IPS-20b (cell line): ENCODE results near the gene CPLX1.
"Not testable (repeated sequence)": the region's sequence is repeated elsewhere in the genome, so short reads cannot be mapped to it uniquely, and the experiment has no call there.

Experiments
- H3K27ac ChIP-seq: one replicate; pipeline ENCODE4 v1.5.1; 2013; ENCODE audit warnings: low read length
- H3K27me3 ChIP-seq: 2 replicates; pipeline ENCODE4 v1.6.1; 2013; ENCODE audit warnings: mild to moderate bottlenecking, low read length, inconsistent platforms; ENCODE audit not compliant: insufficient read depth
- H3K36me3 ChIP-seq: 2 replicates; pipeline ENCODE4 v1.6.1; 2013; ENCODE audit warnings: low read depth, mild to moderate bottlenecking, inconsistent platforms, low read length, moderate library complexity; ENCODE audit not compliant: insufficient read depth
- H3K4me1 ChIP-seq: 2 replicates; pipeline ENCODE4 v1.6.1; 2013; ENCODE audit warnings: mild to moderate bottlenecking, control low read depth, inconsistent platforms, low read length, moderate library complexity; ENCODE audit not compliant: insufficient read depth
- H3K4me3 ChIP-seq: 2 replicates; pipeline ENCODE4 v1.5.1; 2013; ENCODE audit warnings: mild to moderate bottlenecking, low read length, inconsistent platforms
- H3K9ac ChIP-seq: 2 replicates; pipeline ENCODE4 v1.6.1; 2013; ENCODE audit warnings: low read depth, mild to moderate bottlenecking, inconsistent platforms, low read length, moderate library complexity
- H3K9me3 ChIP-seq: 2 replicates; pipeline ENCODE4 v1.6.1; 2013; ENCODE audit warnings: mild to moderate bottlenecking, low read depth, low read length, inconsistent platforms; ENCODE audit not compliant: insufficient read depth

CPLX1 gene

DNA sequence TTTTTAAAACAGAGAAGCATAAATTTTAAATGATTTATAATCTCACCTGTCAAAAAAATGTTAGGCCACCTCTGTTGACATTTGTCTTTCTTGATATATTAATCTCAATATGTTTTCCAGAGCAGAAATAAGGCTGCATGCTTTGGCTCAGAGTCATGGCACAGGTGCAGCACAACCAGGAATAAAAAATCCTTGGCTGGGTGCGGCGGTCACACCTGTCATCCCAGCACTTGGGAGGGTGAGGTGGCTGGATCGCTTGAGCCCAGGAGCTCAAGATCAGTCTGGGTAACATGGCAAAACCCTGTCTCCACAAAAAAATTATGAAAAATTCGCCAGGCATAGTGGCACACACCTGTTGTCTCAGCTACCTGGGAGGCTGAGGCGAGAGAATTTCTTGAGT lies 18.1 kb downstream of the CPLX1 start:
- H3K36me3 ChIP-seq = no peaks in the 10 kb centered on the region
- no peak overlapping the region for H3K27ac ChIP-seq
- H3K9ac ChIP-seq = no peak overlapping the region
- H3K4me3 ChIP-seq = no peak overlapping the region
- H3K27me3 ChIP-seq = peaks cover 67% of the 10 kb centered on the region
- no peaks in the 10 kb centered on the region for H3K4me1 ChIP-seq
- H3K9me3 ChIP-seq = no peaks in the 10 kb centered on the region

DNA sequence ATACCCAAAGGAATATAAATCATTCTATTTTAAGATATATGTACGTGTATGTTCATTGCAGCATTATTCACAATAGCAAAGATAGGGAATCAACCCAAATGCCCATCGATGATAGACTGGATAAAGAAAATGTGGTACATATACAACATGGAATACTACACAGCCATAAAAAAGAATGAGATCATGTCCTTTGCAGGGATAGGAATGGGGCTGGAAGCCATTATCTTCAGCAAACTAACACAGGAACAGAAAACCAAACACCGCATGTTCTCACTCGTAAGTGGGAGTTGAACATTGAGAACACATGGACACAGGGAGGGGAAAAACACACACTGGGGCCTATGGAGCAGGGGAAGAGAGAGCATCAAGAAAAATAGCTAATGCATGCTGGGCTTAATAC lies 18.9 kb downstream of the CPLX1 start:
- H3K36me3 ChIP-seq, H3K4me3 ChIP-seq, H3K9ac ChIP-seq, H3K9me3 ChIP-seq, H3K4me1 ChIP-seq, H3K27ac ChIP-seq: not testable (repeated sequence)
- H3K27me3 ChIP-seq = peaks cover 59% of the 10 kb centered on the region

DNA sequence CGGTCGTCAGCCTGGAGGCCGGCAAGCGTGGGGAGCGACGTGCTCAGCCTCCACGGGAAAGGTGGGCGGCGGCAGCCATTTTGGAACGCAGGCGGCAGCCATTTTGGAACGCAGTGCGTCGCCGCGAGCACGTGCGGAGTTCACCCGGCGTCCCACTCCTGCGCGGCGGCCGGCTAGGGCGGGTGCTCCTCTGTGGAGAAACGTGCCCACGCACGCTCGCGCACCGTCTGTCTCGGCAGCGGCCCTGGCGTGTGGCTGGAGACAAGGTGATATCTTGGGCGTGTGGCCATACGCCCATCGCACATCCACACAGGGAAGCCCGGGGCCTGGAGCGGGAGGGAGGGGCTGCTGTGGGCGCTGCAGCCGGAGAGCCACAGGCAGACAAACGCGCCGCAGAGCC lies 21.1 kb downstream of the CPLX1 start:
- Histone ChIP-seq H3K4me1 (no peaks in the 10 kb centered on the region), H3K9ac (no peak overlapping the region), H3K9me3 (no peaks in the 10 kb centered on the region), H3K36me3 (no peaks in the 10 kb centered on the region), H3K27me3 (peaks cover 48% of the 10 kb centered on the region), H3K27ac (no peak overlapping the region), H3K4me3 (no peak overlapping the region)

DNA sequence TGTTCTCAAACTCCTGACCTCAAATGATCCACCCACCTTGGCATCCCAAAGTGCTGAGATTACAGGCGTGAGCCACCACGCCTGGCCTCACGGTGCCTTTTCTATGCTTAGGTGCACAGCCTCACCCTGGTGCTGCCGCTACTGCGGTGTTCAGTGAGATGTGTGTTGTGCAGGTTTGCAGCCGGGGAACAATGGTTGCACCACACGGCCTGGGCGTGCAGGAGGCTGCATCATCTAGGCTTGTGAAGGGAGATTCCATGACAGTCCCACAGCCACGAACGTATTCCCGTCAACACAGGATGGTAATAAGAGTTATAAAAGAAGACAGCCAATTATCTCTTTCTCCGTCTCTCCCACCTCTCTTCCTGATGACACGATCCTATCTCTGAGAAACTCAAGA lies 22.0 kb downstream of the CPLX1 start:
- no peak overlapping the region for H3K27ac ChIP-seq
- no peak overlapping the region for H3K9ac ChIP-seq
- H3K4me3 ChIP-seq = no peak overlapping the region
- no peaks in the 10 kb centered on the region for H3K9me3 ChIP-seq
- peaks cover 39% of the 10 kb centered on the region for H3K27me3 ChIP-seq
- H3K36me3 ChIP-seq = no peaks in the 10 kb centered on the region
- H3K4me1 ChIP-seq = no peaks in the 10 kb centered on the region

DNA sequence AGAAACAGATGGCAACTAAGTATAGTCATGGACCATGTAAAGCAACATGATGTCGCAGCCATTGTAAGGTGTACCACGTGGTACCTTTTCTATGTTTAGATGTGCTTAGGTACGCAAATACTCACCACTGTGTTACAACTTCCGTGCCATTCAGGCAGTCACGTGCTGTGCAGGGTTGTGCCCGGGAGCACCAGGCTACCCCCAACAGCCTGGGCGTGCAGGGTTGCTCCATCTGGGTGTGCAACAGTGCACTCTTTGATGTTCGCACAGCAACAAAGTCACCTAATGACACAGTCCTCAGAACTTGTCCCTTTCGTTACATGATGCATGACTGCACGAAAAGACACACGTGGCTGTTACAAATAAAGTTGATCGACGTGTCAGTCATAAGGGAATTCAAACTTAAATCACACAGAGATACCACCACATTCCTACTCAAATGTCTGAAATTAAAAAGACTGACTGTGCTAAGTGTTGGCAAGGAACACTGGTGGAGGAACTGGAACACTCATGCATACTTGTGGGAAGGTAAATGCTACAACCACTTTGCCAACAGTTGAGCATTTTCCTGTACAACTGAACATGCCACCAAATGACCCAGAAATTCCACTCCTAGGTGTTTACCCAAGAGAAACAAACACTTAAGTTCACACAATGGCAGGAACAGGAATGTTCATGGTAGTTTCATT lies 24.3 kb downstream of the CPLX1 start:
- peaks cover 30% of the 10 kb centered on the region for H3K27me3 ChIP-seq
- H3K36me3 ChIP-seq = no peaks in the 10 kb centered on the region
- no peaks in the 10 kb centered on the region for H3K9me3 ChIP-seq
- H3K4me1 ChIP-seq = no peaks in the 10 kb centered on the region
- H3K9ac ChIP-seq = no peak overlapping the region
- H3K27ac ChIP-seq = no peak overlapping the region
- H3K4me3 ChIP-seq = no peak overlapping the region

DNA sequence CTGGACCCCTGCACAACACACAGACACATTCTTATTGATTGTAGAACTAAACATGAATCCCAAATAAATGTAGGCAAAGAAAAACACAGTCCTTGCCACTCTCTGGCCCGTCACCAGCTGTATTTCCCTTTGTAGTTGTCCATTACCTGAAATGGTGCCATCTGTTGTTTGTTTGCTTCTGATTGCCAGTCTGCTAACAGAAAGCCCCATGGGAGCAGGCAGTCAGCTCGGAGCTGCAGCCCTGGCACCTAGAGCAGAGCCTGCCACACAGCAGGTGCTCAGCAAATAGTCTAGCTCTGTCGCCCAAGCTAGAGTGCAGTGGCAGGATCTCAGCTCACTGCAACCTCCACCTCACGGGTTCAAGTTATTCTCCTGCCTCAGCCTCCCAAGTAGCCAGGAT lies 28.9 kb downstream of the CPLX1 start:
- H3K27me3 ChIP-seq = peaks cover 61% of the 10 kb centered on the region
- no peak overlapping the region for H3K27ac ChIP-seq
- H3K36me3 ChIP-seq = no peaks in the 10 kb centered on the region
- H3K4me1 ChIP-seq = peaks cover 15% of the 10 kb centered on the region
- no peak overlapping the region for H3K4me3 ChIP-seq
- H3K9me3 ChIP-seq = no peaks in the 10 kb centered on the region
- no peak overlapping the region for H3K9ac ChIP-seq

DNA sequence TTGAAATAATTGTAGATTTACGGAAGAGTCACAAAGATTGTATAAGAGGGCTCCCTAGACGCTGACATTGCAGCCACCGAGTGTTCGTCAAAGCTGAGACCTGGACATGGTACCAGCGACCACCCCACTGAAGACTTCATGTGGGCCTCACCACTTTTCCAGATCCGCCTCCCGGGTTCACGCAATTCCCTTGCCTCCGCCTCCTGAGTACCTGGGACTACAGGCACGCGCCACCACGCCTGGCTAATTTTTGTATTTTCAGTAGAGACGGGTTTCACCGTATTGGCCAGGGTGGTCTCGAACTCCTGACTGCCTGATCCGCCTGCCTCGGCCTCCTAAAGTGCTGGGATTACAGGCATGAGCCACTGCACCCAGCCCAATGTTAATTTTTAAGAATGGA lies 29.7 kb downstream of the CPLX1 start:
- peaks cover 62% of the 10 kb centered on the region for H3K27me3 ChIP-seq
- no peaks in the 10 kb centered on the region for H3K36me3 ChIP-seq
- H3K9ac ChIP-seq = no peak overlapping the region
- H3K4me3 ChIP-seq = no peak overlapping the region
- H3K9me3 ChIP-seq = no peaks in the 10 kb centered on the region
- H3K27ac ChIP-seq = no peak overlapping the region
- H3K4me1 ChIP-seq = peaks cover 15% of the 10 kb centered on the region

DNA sequence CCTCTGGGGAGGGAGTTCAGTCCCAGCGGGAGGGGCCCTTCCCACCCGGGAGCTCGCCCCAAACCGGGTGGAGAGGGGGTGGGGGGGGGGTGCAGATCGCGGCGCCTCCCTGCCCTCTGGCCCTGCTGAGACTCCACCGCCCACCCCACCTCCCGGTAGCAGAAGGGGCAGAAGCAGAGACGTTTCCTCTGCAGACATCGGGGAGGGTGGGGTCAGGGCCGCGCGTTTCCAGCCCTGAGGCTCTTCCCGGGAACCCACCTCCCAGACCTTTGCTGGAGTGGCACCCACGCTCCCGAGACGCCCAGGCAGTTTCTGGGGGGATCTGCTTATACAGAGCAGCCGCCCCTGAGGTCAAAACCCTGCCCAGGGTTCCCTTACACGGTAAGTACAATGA lies 30.2 kb downstream of the CPLX1 start:
- H3K4me3 ChIP-seq = peak overlapping the region; percentile 35; the same call in 1 of the 2 replicates
- H3K27ac ChIP-seq = no peak overlapping the region
- H3K9me3 ChIP-seq = no peaks in the 10 kb centered on the region
- peaks cover 15% of the 10 kb centered on the region for H3K4me1 ChIP-seq
- H3K9ac ChIP-seq = no peak overlapping the region
- no peaks in the 10 kb centered on the region for H3K36me3 ChIP-seq
- peaks cover 63% of the 10 kb centered on the region for H3K27me3 ChIP-seq

DNA sequence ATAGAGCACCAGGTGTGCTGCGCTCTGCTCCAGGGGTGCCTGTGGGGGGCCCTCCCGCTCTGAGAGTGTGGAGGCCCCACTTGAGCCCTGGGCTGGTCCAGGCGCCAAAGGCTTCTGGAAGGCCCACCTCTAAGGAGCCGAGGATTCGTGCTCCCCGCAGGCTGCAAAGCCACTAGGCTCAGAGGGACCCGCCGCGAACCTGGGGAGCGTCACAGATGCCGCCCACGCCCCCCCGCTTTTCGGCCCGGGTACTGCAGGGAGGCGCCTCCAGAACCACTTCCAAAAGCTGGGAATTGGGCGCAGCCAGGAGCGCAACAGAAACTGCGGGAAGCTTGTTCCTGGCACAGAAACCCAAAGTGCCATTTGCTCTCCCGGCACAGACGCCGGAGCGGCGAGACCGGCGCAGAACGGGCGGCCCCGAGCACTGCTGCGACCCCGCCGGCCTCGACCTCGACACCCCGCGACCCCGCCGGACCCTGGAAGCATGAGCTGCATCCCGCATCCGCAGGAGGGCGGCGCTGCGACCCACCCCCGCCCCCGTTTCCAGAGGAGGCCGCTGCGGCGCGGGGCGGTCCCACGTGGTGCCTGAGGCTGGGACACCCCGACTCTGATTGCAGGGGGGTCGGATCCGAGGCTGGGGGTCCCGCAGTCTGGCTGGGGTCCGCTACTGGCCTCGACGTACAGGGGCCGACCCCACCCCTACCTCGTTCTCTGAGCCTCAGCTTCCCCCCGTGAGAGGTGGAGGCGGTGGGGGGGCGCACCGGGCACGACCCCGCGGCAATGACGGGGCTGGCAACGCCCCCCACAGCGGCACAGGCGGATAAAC lies 30.8 kb downstream of the CPLX1 start:
- peak overlapping the region; percentile 35; the same call in 1 of the 2 replicates for H3K4me3 ChIP-seq
- no peaks in the 10 kb centered on the region for H3K36me3 ChIP-seq
- H3K9me3 ChIP-seq = no peaks in the 10 kb centered on the region
- no peak overlapping the region for H3K27ac ChIP-seq
- peaks cover 15% of the 10 kb centered on the region for H3K4me1 ChIP-seq
- no peak overlapping the region for H3K9ac ChIP-seq
- peaks cover 69% of the 10 kb centered on the region for H3K27me3 ChIP-seq

DNA sequence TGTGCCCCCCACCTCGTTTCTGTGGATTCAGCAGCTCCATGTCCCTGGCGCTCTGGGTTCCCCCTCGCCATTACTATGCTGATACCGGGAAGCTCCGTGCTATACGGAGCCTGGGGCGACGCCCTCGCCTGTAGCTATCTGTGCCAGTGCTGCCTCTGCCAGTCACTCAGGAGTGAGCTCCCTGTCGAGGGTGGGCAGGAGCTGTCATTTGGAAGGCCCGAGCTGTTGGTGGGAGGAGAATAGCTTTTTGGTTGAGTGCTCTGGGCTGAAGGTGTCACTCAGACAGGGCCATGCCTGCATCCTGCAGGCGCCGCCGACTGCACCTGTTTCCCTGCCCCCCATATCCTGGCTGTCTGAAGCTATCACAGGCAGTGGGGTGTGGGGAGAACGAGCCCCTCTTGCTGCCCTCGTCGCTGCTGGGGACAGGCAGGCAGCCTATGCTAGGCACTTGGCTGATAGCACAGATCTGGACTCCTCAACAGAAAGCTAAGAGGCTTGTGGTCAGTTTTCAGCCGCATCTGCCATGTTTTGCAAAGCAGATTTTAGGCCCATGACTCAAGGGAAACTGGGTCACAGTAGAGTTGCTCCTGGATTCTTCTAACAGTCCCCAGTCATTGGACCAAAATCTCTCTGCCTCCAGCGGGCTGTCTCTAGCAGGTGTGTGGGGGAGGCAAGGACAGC lies 31.8 kb downstream of the CPLX1 start:
- Histone ChIP-seq H3K27me3 (peaks cover 73% of the 10 kb centered on the region), H3K27ac (no peak overlapping the region), H3K4me1 (peaks cover 15% of the 10 kb centered on the region), H3K36me3 (no peaks in the 10 kb centered on the region), H3K9ac (no peak overlapping the region), H3K9me3 (no peaks in the 10 kb centered on the region), H3K4me3 (no peak overlapping the region)

DNA sequence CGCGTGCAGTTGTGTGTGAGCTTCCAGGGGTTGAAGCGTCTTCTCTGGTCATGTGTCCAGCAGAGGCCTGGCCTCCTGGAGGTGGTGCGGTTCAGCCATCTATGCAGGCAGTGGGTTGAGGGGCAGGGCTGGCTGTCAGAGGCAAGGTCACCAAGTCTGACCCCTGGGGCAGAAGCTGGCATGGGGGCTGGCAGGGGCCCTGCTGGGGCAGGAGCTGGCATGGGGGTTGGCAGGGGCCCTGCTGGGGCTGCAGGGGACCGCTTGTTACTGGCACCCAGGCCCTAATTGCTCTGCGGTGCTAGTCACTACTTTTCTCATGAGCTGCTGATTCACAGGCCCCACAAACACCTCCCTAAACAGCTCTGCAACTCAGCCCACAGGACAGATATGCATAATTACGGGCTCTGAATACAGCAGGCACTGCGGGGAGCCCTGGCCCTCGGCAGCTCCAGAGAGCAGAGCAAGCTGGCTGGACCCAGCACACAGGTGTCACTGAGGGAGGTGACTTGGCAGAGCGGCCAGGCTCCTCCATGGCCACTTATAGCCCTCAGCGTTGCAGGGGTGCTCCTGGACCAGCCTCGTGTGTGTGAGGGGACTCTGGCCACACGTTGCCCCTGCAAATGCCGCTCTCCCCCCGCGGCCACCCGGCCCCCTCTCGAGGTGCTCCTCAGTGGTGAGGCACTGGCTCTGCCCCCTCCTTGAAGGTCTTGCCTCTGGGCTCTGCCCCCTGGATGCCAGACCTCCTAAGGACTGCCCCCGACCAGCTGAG lies 32.7 kb downstream of the CPLX1 start:
- H3K27ac ChIP-seq = no peak overlapping the region
- peaks cover 15% of the 10 kb centered on the region for H3K4me1 ChIP-seq
- H3K9me3 ChIP-seq = no peaks in the 10 kb centered on the region
- H3K9ac ChIP-seq = no peak overlapping the region
- H3K4me3 ChIP-seq = no peak overlapping the region
- peaks cover 81% of the 10 kb centered on the region for H3K27me3 ChIP-seq
- H3K36me3 ChIP-seq = no peaks in the 10 kb centered on the region
